Muscle of arm (tissue), 12 donors: ENCODE data around the gene MARCHF4. TPM values are rescaled to one million over a fixed set of nuclear protein-coding genes. Genes with fewer than 3 reads are reported as not detected.

Experiments used
- DNase-seq: peaks from one replicate; pipeline ENCODE4 v3.0.0-alpha.2; 2013
- polyA plus RNA-seq, 12 donors: library from polyadenylated mRNA; unstranded; fragments of 120-200 nt; gene quantifications; one replicate each; pipeline ENCODE4 v1.2.1, GENCODE V29; 2013; ENCODE audit not compliant: insufficient read length in 12 of 12

MARCHF4 gene
- polyA plus RNA-seq, 12 donors: 0.04 to 0.15 (median 0.05) TPM; not detected in 5

GRCh38 chr2:216352653-216353270, 19.5 kb downstream of the MARCHF4 start:
- DNase-seq: no peak

GRCh38 chr2:216351172-216351925, 20.9 kb downstream of the MARCHF4 start:
- no peak for DNase-seq

DNA sequence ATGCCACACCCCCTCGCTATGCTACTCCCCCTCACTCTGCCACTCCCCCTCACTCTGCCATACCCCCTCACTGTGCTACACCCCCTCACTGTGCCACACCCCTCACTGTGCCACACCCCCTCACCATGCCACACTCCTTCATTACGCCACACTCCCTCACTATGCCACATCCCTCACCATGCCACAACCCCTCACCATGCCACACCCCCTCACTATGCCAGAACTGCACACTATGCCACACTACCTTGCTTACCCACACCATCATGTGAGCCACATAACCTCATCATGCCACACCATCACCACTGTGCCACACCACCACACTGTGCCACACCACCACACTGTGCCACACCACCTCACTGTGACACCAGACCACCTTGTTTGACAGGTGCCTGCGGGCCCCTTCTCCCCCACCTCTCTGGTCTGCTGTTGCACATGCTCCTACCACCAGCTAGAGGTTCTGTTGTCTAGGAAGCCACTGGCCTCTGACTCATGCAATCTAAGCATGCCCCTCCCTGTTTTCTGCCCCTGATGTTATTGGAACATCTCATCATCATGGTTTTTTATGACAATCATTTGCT, 22.0 kb downstream of the MARCHF4 start:
- no peak for DNase-seq

DNA sequence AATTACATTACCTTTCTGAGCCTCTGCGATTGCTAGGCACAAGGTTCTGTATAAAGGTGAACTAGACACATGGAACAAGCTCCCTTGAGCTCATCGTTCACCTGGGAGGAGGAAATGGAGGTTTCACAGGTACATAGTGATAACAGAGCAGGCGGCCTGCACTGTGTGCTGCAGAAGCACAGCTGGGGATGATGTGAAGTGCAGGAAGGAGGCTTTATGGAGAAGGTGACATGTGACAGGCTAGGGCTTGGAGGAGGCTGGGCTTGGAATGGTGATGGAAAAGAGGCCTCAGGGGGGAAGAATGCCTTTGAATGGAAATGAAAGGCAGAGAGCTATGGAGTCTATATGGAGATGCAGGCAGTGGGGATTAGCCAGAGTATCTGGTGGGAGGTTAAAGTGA, 22.9 kb downstream of the MARCHF4 start:
- no peak for DNase-seq

- no peak for DNase-seq
Observed at GRCh38 chr2:216348756-216349308, 23.5 kb downstream of the MARCHF4 start.

- DNase-seq: no peak
Observed at GRCh38 chr2:216346781-216347180, 25.5 kb downstream of the MARCHF4 start.

DNA sequence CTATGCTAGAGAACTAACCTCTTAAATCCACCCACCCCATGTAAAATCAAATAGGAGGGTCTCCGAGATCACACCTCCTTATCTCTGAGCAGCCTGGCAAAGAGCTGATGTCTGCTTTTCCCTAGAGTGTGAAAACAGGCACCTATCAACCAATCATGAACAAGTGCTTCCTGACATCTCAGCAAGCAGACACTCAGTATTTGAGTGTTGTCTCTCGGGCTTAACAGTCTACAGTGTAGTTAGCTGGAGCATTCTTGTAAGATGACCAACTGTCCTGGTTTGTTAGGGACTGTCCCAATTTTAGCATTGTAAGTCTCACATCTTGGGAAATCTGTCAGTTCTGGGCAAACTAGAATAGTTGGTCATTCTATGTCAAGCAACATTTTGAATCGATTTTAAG, 26.4 kb downstream of the MARCHF4 start:
- no peak for DNase-seq

GRCh38 chr2:216344950-216345300, 27.4 kb downstream of the MARCHF4 start:
- no peak for DNase-seq

- no peak for DNase-seq
Observed at GRCh38 chr2:216344206-216344949, 27.9 kb downstream of the MARCHF4 start.

DNA sequence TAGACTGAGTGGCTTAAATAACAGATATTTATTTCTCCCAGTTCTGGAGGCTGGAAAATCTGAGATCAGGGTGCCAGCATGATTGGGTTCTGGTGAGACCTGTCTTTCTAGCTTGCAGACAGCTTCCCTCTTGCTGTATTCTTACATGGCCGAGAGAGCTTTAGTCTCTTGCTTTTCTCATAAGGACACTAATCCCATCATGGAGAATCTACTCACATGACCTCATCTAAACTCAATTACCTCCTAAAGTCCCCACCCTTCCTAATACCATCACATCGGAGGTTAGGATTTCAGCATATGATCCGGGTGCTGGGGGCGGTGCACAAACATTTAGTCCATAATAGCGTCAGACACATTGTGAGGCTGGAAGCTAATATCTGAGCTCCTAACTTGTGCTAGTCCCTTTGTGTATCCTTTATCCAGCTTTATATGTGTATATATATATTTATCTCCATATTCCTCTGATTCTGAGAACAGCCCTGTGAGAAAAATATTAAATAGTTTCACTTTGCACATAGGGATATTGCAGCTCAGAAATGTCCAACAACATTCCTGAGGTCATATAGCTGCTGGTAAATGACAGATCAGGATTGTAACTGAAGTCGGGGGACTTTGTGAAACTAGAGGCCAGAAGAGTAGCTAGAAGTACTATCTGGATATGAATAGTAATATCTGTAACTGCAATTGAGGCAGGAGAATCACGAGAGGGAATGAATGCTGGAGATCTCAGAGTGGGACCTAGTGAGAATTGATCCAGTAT, 28.9 kb downstream of the MARCHF4 start:
- DNase-seq: no peak

DNA sequence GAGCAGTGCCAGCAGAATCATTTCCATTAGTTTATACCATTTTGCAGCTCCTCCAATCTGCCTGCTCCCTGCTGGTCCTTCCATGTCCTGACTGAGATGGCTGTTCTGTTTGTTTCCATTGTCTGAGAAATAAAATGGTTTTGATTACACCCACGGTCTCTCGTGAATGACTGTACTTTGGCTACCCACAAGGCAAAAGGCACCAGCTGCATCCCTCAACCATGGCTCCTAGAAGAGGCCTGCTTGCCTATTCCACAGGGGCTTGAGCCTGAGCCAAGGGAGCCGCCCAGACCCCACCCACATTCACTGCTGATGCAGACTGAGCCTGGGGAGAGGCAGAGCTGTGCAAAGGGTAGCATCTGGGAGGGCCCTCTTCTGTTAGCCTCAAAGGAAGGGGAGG, 31.2 kb downstream of the MARCHF4 start:
- DNase-seq: no peak

GRCh38 chr2:216340280-216340631, 32.0 kb downstream of the MARCHF4 start:
- DNase-seq: no peak

DNA sequence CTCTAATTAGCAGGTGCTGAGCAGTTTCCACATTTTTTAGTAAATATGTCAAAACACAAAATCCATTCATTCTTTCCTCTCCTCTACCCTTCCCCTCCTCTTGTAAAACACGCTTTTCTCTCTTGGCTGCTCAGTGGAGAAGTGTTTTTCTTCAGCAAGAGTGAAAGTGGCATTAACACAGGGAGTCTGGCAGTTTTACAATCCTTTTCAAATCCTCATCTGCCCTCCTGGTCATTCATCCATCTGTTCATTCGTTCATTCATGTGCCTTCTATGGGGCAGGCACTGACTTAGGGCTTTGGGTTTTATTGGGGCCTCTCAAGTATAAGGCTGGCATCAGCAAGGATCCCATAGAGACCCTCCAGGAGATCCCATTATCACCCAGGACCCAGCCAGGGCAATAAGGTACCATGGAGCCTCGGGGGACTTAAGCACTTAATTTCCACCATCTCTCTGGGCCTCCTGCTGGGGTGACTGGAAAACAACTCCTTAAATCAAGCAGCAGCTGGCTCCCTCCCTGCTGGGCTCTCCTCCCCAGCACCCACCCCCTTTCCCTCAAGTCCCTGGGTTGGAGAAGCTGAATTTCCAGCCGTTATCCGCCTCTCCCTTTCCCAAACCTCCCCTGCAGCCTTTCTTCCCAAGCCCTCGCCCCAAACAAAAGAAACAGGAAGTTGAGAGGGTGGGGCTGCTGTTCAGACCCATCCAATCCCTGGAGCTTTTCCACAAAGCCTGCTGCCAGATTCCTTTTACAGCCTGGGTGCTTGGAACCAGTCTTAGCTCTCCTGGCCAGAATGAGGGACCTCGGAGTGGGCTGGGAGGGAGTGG, 32.6 kb downstream of the MARCHF4 start:
- DNase-seq: peak; percentile 38

DNA sequence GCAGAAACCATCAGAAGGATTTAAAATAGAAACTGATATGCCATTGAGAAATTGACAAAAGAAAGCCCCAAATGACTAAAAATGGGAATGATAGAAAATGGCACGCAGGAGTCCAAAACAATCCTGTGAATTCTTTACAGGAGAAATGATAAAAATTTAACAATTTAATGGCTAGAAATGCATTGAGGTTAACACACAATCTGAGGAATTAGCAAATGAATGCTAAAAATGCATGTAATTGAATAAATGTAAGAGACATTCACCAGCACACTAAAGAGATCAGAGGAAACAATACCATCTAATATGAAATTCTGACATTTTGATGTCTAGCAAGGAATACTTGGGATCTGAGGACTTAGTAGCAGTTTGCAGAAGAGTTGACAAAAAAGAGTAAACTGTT, 37.0 kb downstream of the MARCHF4 start:
- no peak for DNase-seq

DNA sequence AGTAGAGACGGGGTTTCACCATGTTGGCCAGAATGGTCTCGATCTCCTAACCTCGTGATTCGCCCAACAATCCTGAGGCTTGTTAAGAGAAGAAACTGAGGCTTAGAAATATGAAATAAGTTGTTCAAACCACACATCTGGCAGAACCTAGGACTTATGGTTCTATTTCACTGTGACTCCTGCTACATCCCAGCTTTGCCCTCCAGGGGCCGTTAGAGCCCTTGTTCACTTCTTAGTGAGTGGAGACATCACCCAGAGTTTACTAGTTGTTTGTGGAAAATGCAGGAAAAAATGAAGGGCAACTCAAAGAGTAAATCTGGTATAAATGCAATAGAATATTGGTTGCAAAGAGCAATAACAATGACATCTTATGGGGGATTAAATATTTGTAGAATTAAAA, 43.9 kb downstream of the MARCHF4 start:
- DNase-seq: no peak

DNA sequence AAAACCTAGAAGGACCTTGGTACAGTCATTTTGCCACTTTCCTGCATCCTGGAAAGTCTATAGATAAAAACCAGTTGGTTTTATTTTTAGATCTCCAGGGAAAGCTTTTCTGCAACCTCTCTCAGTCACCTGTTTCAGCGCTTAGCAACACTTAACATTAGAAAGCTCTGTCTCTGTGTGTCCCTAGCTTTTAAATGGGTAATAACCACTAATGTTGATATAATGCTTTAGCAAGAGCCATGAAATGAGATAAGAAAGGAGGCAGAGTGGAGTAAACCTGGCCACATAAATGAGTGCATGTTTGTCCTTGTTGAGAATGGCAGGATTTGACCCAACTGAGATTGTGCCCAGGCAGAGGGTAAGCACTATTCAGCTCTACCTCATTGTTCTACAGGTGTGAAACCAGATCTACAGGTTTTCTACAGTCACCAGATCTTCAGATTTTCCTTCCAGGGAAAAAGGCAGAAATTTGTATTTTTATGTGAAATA, 44.8 kb downstream of the MARCHF4 start:
- DNase-seq: no peak
